ENCODE data around the gene DNAH9. TPM values are rescaled to one million over a fixed set of nuclear protein-coding genes. Genes with fewer than 3 reads are reported as not detected.

Gene DNAH9
- total and polyA plus RNA-seq, 2 of the 8 experiments (the other 6 are each of a cell fraction or from before 2014, with no cell fraction given), result 0.21 to 0.86 TPM

GRCh38 chr17:11739848-11740247, 141.6 kb downstream of the DNAH9 start (continued):
- TF ChIP-seq JUND (IDR thresholded peaks at IDR 0.05; ENCODE audit: low read length), result no peak
- no peak for TF ChIP-seq CREB1 (IDR thresholded peaks at IDR 0.05)
- TF ChIP-seq SUZ12 (IDR thresholded peaks at IDR 0.05; ENCODE audit: low read length), result no peak

Measured in H1 (cell line).